Inflammatory macrophage (primary cell): ENCODE data around the gene SRBD1.
A peak's percentile ranks its signal among the peaks of the same experiment; 100 is the strongest.

ENCODE experiments used
- DNase-seq, 2 donors: peaks; one replicate each; pipeline ENCODE4 v3.0.0-alpha.2; 2020 to 2022

Gene SRBD1

GRCh38 chr2:45595721-45596435, 15.2 kb downstream of the SRBD1 start:
- DNase-seq = peak; percentile 21 to 36

GRCh38 chr2:45591073-45591472, 20.0 kb downstream of the SRBD1 start:
- no peak for DNase-seq

- no peak for DNase-seq
Measured at GRCh38 chr2:45588158-45588829, 22.8 kb downstream of the SRBD1 start.

GRCh38 chr2:45586600-45586999, 24.5 kb downstream of the SRBD1 start:
- no peak for DNase-seq

GRCh38 chr2:45585267-45585861, 25.7 kb downstream of the SRBD1 start:
- DNase-seq = peak; percentile 74 to 92

GRCh38 chr2:45583977-45584376, 27.1 kb downstream of the SRBD1 start:
- DNase-seq = peak; percentile 53 to 78

GRCh38 chr2:45582522-45582921, 28.5 kb downstream of the SRBD1 start:
- peak in 1 of 2 donors; percentile 14 for DNase-seq

- DNase-seq = peak; percentile 44 to 46
Measured at GRCh38 chr2:45578056-45578843, 32.8 kb downstream of the SRBD1 start.

- DNase-seq = no peak
Measured at GRCh38 chr2:45577441-45577840, 33.6 kb downstream of the SRBD1 start.

- peak in 1 of 2 donors; percentile 24 for DNase-seq
Measured at GRCh38 chr2:45575881-45576280, 35.2 kb downstream of the SRBD1 start.

GRCh38 chr2:45572979-45573378, 38.1 kb downstream of the SRBD1 start:
- no peak for DNase-seq

GRCh38 chr2:45571940-45572339, 39.1 kb downstream of the SRBD1 start:
- DNase-seq = no peak

- no peak for DNase-seq
Measured at GRCh38 chr2:45570671-45571334, 40.3 kb downstream of the SRBD1 start.

GRCh38 chr2:45568935-45569334, 42.1 kb downstream of the SRBD1 start:
- no peak for DNase-seq

- peak; percentile 70 to 86 for DNase-seq
Measured at GRCh38 chr2:45567974-45568789, 42.9 kb downstream of the SRBD1 start.

GRCh38 chr2:45567288-45567963, 43.6 kb downstream of the SRBD1 start:
- peak in 1 of 2 donors; percentile 4 for DNase-seq

GRCh38 chr2:45559436-45559835, 51.6 kb downstream of the SRBD1 start:
- DNase-seq = no peak

GRCh38 chr2:45554742-45555140, 56.3 kb downstream of the SRBD1 start:
- DNase-seq = no peak

- DNase-seq = no peak
Measured at GRCh38 chr2:45554073-45554741, 56.9 kb downstream of the SRBD1 start.

GRCh38 chr2:45551862-45552261, 59.2 kb downstream of the SRBD1 start:
- DNase-seq = no peak
